ENCODE data around the gene SVOPL. TPM values are rescaled to one million over a fixed set of nuclear protein-coding genes. Genes with fewer than 3 reads are reported as not detected.

SVOPL gene
- total and polyA plus RNA-seq, 4 donors = 0.13 to 1.5 (median 0.39) TPM; not detected in 1

- peaks cover 15 to 64% (median 38%) of the 10 kb centered on the region in 4 donors for H3K36me3 ChIP-seq (ENCODE audit: control insufficient read depth in 4 of 4, insufficient read depth in 4 of 4, low read length in 4 of 4)
- no peak overlapping the region for H3K9ac ChIP-seq (ENCODE audit: insufficient read depth in 1 of 2, low read length in 2 of 2)
Observed at GRCh38 chr7:138550337-138550736, 150.8 kb downstream of the SVOPL start.

GRCh38 chr7:138549082-138549481 is 152.1 kb downstream of the SVOPL start:
- WGBS, 2 donors = 70 to 88% methylated on average over 1 of the region's 1 CpG
- no peak for TF ChIP-seq CTCF (IDR thresholded peaks at IDR 0.05; ENCODE audit: control extremely low read depth, extremely low read depth)
- DNase-seq (no peak), ATAC-seq (ENCODE audit: insufficient read depth, low FRiP score) (no peak)
- H3K4me1 ChIP-seq (ENCODE audit: control insufficient read depth in 5 of 5, insufficient read depth in 5 of 5, low read length in 5 of 5) = peaks cover 0 to 4% (median 0%) of the 10 kb centered on the region in 5 donors
- H3K36me3 ChIP-seq (ENCODE audit: control insufficient read depth in 4 of 4, insufficient read depth in 4 of 4, low read length in 4 of 4) = peaks cover 11 to 64% (median 34%) of the 10 kb centered on the region in 4 donors
- no peak overlapping the region for H3K9ac ChIP-seq (ENCODE audit: insufficient read depth in 1 of 2, low read length in 2 of 2)
- H3K9me3 ChIP-seq (ENCODE audit: control insufficient read depth in 4 of 4, insufficient read depth in 3 of 4, low read length in 3 of 4) = peaks cover 0 to 4% (median 0%) of the 10 kb centered on the region in 4 donors
- no peak overlapping the region for H3K4me3 ChIP-seq
- H3K27ac ChIP-seq (ENCODE audit: low read depth in 1 of 2, low read length in 1 of 2) = peak overlapping the region in 1 of 2 donors; percentile 9
- H3K27me3 ChIP-seq (ENCODE audit: control insufficient read depth in 3 of 3, insufficient read depth in 3 of 3, low read length in 2 of 3) = no peaks in the 10 kb centered on the region

More at GRCh38 chr7:138550337-138550736, 150.8 kb downstream of the SVOPL start:
- Histone ChIP-seq H3K27me3 (ENCODE audit: control insufficient read depth in 3 of 3, insufficient read depth in 3 of 3, low read length in 2 of 3) (no peaks in the 10 kb centered on the region), H3K9me3 (ENCODE audit: control insufficient read depth in 4 of 4, insufficient read depth in 3 of 4, low read length in 3 of 4) (peaks cover 0 to 7% (median 1%) of the 10 kb centered on the region in 4 donors), H3K4me3 (no peak overlapping the region), H3K27ac (ENCODE audit: low read depth in 1 of 2, low read length in 1 of 2) (no peak overlapping the region), H3K4me1 (ENCODE audit: control insufficient read depth in 5 of 5, insufficient read depth in 5 of 5, low read length in 5 of 5) (peaks cover 0 to 4% (median 0%) of the 10 kb centered on the region in 5 donors)
- DNase-seq (no peak), ATAC-seq (ENCODE audit: insufficient read depth, low FRiP score) (no peak)
- no peak for TF ChIP-seq CTCF (IDR thresholded peaks at IDR 0.05; ENCODE audit: control extremely low read depth, extremely low read depth)
- 96 to 100% methylated on average over 3 of the region's 3 CpGs for WGBS, 2 donors

- ATAC-seq (ENCODE audit: insufficient read depth, low FRiP score) (no peak), DNase-seq (no peak)
- WGBS, 2 donors = 96% methylated on average over 2 of the region's 2 CpGs
- Histone ChIP-seq H3K9ac (ENCODE audit: insufficient read depth in 1 of 2, low read length in 2 of 2) (no peak overlapping the region), H3K36me3 (ENCODE audit: control insufficient read depth in 4 of 4, insufficient read depth in 4 of 4, low read length in 4 of 4) (peaks cover 4 to 46% (median 20%) of the 10 kb centered on the region in 4 donors), H3K4me3 (no peak overlapping the region), H3K27ac (ENCODE audit: low read depth in 1 of 2, low read length in 1 of 2) (no peak overlapping the region), H3K27me3 (ENCODE audit: control insufficient read depth in 3 of 3, insufficient read depth in 3 of 3, low read length in 2 of 3) (no peaks in the 10 kb centered on the region), H3K9me3 (ENCODE audit: control insufficient read depth in 4 of 4, insufficient read depth in 3 of 4, low read length in 3 of 4) (no peaks in the 10 kb centered on the region), H3K4me1 (ENCODE audit: control insufficient read depth in 5 of 5, insufficient read depth in 5 of 5, low read length in 5 of 5) (peaks cover 0 to 4% (median 0%) of the 10 kb centered on the region in 5 donors)
- TF ChIP-seq CTCF (IDR thresholded peaks at IDR 0.05; ENCODE audit: control extremely low read depth, extremely low read depth) = no peak
Observed at GRCh38 chr7:138546829-138547228, 154.3 kb downstream of the SVOPL start.

Measured in lung (tissue), 12 donors.